Measurements from ENCODE around the gene HDAC4. TPM values are rescaled to one million over a fixed set of nuclear protein-coding genes. Genes with fewer than 3 reads are reported as not detected.

The HDAC4 gene
- total RNA-seq, 1 experiment from 2014 or later: 47.6 TPM

GRCh38 chr2:239188536-239188935, 212.3 kb downstream of the HDAC4 start:
- ChIA-PET CTCF (no interaction called here), RAD21 (ENCODE audit: low non-redundant PET in 1 of 2, low total read pairs in 2 of 2, uncharacterized antibody in 2 of 2, unreplicated experiment in 2 of 2) (no interaction called here), POLR2A (no interaction called here)
- Histone ChIP-seq H3K27ac (ENCODE audit: low read depth, low read length) (no peak overlapping the region), H2AFZ (ENCODE audit: low read depth, low read length, poor library complexity, severe bottlenecking) (no peak overlapping the region), H3K4me1 (ENCODE audit: control insufficient read depth in 1 of 2, insufficient read depth in 2 of 2, low read length in 2 of 2) (no peaks in the 10 kb centered on the region), H3K9me2 (ENCODE audit: insufficient read depth) (no peaks in the 10 kb centered on the region), H3K4me2 (ENCODE audit: low read length) (no peak overlapping the region), H3K27me3 (ENCODE audit: insufficient read depth, low read length) (no peaks in the 10 kb centered on the region), H3K9me3 (ENCODE audit: control insufficient read depth in 1 of 2, insufficient read depth in 1 of 2, low read depth in 1 of 2, low read length in 2 of 2) (peaks cover 8% of the 10 kb centered on the region in 2 experiments; a peak in 2 of 4 replicates), H3K4me3 (replicated peaks in 1 of 2; ENCODE audit: low read depth in 1 of 2, low read length in 2 of 2) (no peak overlapping the region), H3K79me2 (ENCODE audit: insufficient read depth, low read length) (no peaks in the 10 kb centered on the region), H3K36me3 (ENCODE audit: control insufficient read depth in 1 of 2, insufficient read depth in 2 of 2, low read length in 2 of 2) (peaks cover 0 to 15% of the 10 kb centered on the region in 2 experiments; a peak in 2 of 4 replicates), H4K20me1 (ENCODE audit: insufficient read depth) (no peaks in the 10 kb centered on the region), H3K9ac (ENCODE audit: low read length) (no peak overlapping the region)
- ATAC-seq (no peak), DNase-seq (ENCODE audit: low read depth, low spot score) (no peak)
- BruUV-seq (replicated peaks): no TSS peak
- no peak for TF ChIP-seq EGR1 (IDR thresholded peaks at IDR 0.05; ENCODE audit: low read depth)
- intact Hi-C loops (cut with micrococcal nuclease): no loop called here

- H4K20me1 ChIP-seq (ENCODE audit: insufficient read depth): no peaks in the 10 kb centered on the region
- no peaks in the 10 kb centered on the region for H3K79me2 ChIP-seq (ENCODE audit: insufficient read depth, low read length)
- H3K9ac ChIP-seq (ENCODE audit: low read length): no peak overlapping the region
- peaks cover 8% of the 10 kb centered on the region in 2 experiments; a peak in 2 of 4 replicates for H3K9me3 ChIP-seq (ENCODE audit: control insufficient read depth in 1 of 2, insufficient read depth in 1 of 2, low read depth in 1 of 2, low read length in 2 of 2)
- peaks cover 0 to 15% of the 10 kb centered on the region in 2 experiments; a peak in 2 of 4 replicates for H3K36me3 ChIP-seq (ENCODE audit: control insufficient read depth in 1 of 2, insufficient read depth in 2 of 2, low read length in 2 of 2)
- no peaks in the 10 kb centered on the region for H3K4me1 ChIP-seq (ENCODE audit: control insufficient read depth in 1 of 2, insufficient read depth in 2 of 2, low read length in 2 of 2)
- H3K4me3 ChIP-seq (replicated peaks in 1 of 2; ENCODE audit: low read depth in 1 of 2, low read length in 2 of 2): no peak overlapping the region
- DNase-seq (ENCODE audit: low read depth, low spot score) (no peak), ATAC-seq (no peak)
- no peak overlapping the region for H3K27ac ChIP-seq (ENCODE audit: low read depth, low read length)
- intact Hi-C loops (cut with micrococcal nuclease): no loop called here
- no peaks in the 10 kb centered on the region for H3K27me3 ChIP-seq (ENCODE audit: insufficient read depth, low read length)
- no peak overlapping the region for H2AFZ ChIP-seq (ENCODE audit: low read depth, low read length, poor library complexity, severe bottlenecking)
- POLR2A ChIA-PET: no interaction called here
- RAD21 ChIA-PET (ENCODE audit: low non-redundant PET in 1 of 2, low total read pairs in 2 of 2, uncharacterized antibody in 2 of 2, unreplicated experiment in 2 of 2): no interaction called here
- H3K9me2 ChIP-seq (ENCODE audit: insufficient read depth): no peaks in the 10 kb centered on the region
- CTCF ChIA-PET: no interaction called here
- H3K4me2 ChIP-seq (ENCODE audit: low read length): no peak overlapping the region
- BruUV-seq (replicated peaks): no TSS peak
- TF ChIP-seq YY1 (IDR thresholded peaks at IDR 0.05; ENCODE audit: extremely low read depth, insufficient replicate concordance, low read depth, low read length) (no peak), POLR2AphosphoS5 (IDR thresholded peaks at IDR 0.05; ENCODE audit: low read depth, low read length) (no peak), RAD21 (IDR thresholded peaks at IDR 0.05; ENCODE audit: low read depth) (no peak), MAX (IDR thresholded peaks at IDR 0.05) (no peak), ZNF274 (IDR thresholded peaks at IDR 0.05; ENCODE audit: low read depth, low read length) (no peak), EGR1 (IDR thresholded peaks at IDR 0.05; ENCODE audit: low read depth) (no peak), SRF (IDR thresholded peaks at IDR 0.05; ENCODE audit: low read depth) (no peak), CEBPB (IDR thresholded peaks at IDR 0.05; ENCODE audit: low read depth) (no peak), FOSL1 (IDR thresholded peaks at IDR 0.05; ENCODE audit: low read depth) (no peak), SP1 (IDR thresholded peaks at IDR 0.05; ENCODE audit: low read depth) (no peak)
- TF ChIP-seq, protein P1, sequence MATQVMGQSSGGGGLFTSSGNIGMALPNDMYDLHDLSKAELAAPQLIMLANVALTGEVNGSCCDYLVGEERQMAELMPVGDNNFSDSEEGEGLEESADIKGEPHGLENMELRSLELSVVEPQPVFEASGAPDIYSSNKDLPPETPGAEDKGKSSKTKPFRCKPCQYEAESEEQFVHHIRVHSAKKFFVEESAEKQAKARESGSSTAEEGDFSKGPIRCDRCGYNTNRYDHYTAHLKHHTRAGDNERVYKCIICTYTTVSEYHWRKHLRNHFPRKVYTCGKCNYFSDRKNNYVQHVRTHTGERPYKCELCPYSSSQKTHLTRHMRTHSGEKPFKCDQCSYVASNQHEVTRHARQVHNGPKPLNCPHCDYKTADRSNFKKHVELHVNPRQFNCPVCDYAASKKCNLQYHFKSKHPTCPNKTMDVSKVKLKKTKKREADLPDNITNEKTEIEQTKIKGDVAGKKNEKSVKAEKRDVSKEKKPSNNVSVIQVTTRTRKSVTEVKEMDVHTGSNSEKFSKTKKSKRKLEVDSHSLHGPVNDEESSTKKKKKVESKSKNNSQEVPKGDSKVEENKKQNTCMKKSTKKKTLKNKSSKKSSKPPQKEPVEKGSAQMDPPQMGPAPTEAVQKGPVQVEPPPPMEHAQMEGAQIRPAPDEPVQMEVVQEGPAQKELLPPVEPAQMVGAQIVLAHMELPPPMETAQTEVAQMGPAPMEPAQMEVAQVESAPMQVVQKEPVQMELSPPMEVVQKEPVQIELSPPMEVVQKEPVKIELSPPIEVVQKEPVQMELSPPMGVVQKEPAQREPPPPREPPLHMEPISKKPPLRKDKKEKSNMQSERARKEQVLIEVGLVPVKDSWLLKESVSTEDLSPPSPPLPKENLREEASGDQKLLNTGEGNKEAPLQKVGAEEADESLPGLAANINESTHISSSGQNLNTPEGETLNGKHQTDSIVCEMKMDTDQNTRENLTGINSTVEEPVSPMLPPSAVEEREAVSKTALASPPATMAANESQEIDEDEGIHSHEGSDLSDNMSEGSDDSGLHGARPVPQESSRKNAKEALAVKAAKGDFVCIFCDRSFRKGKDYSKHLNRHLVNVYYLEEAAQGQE (IDR thresholded peaks at IDR 0.05; ENCODE audit: low read depth): no peak
- TF ChIP-seq, protein P2, sequence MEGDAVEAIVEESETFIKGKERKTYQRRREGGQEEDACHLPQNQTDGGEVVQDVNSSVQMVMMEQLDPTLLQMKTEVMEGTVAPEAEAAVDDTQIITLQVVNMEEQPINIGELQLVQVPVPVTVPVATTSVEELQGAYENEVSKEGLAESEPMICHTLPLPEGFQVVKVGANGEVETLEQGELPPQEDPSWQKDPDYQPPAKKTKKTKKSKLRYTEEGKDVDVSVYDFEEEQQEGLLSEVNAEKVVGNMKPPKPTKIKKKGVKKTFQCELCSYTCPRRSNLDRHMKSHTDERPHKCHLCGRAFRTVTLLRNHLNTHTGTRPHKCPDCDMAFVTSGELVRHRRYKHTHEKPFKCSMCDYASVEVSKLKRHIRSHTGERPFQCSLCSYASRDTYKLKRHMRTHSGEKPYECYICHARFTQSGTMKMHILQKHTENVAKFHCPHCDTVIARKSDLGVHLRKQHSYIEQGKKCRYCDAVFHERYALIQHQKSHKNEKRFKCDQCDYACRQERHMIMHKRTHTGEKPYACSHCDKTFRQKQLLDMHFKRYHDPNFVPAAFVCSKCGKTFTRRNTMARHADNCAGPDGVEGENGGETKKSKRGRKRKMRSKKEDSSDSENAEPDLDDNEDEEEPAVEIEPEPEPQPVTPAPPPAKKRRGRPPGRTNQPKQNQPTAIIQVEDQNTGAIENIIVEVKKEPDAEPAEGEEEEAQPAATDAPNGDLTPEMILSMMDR (IDR thresholded peaks at IDR 0.05 in 2 of 3, conservative IDR thresholded peaks at IDR 0.05 in 1 of 3; ENCODE audit: borderline replicate concordance in 1 of 3, insufficient read depth in 1 of 3, low read depth in 2 of 3, low read length in 2 of 3): no peak
Observed at GRCh38 chr2:239187464-239188253, 213.2 kb downstream of the HDAC4 start.
